CD14-positive monocyte (primary cell): ENCODE measurements around the gene APP. TPM values are rescaled to one million over a fixed set of nuclear protein-coding genes. Genes with fewer than 3 reads are reported as not detected.

Experiments used
- DNase-seq, 3 donors: peaks; one replicate each; pipeline ENCODE4 v3.0.0-alpha.2; 2011 to 2022
- H2AFZ ChIP-seq: 2 replicates; pipeline ENCODE4 v1.6.0; 2012; ENCODE audit warnings: mild to moderate bottlenecking, low read depth, low read length, inconsistent platforms; ENCODE audit not compliant: insufficient read depth, poor library complexity, severe bottlenecking
- H3K27ac ChIP-seq, 2 donors: 1 replicate in 1 of 2; 2 replicates in 1 of 2; pipeline ENCODE4 v1.5.1; 2012 to 2013; ENCODE audit warnings: low read length in 2 of 2, control low read depth in 1 of 2, inconsistent platforms in 1 of 2, low read depth in 1 of 2, mild to moderate bottlenecking in 1 of 2
- H3K27me3 ChIP-seq, 2 donors: one replicate each; pipeline versions ENCODE4 v1.6.0 to v1.6.1; 2011 to 2013; ENCODE audit warnings: low read length in 2 of 2; ENCODE audit not compliant: control insufficient read depth in 2 of 2, insufficient read depth in 2 of 2
- H3K36me3 ChIP-seq, 2 donors: replicated peaks in 1 of 2; 1 replicate in 1 of 2; 2 replicates in 1 of 2; pipeline versions ENCODE4 v1.5.1 to v1.6.1; 2012 to 2013; ENCODE audit warnings: low read length in 2 of 2, control low read depth in 1 of 2, inconsistent platforms in 1 of 2, mild to moderate bottlenecking in 1 of 2; ENCODE audit not compliant: insufficient read depth in 2 of 2, control insufficient read depth in 1 of 2
- H3K4me1 ChIP-seq, 2 donors: 1 replicate in 1 of 2; 2 replicates in 1 of 2; pipeline versions ENCODE4 v1.5.1 to v1.6.1; 2012 to 2013; ENCODE audit warnings: low read length in 2 of 2, control low read depth in 1 of 2, inconsistent platforms in 1 of 2, mild to moderate bottlenecking in 1 of 2, moderate library complexity in 1 of 2; ENCODE audit not compliant: insufficient read depth in 2 of 2, control insufficient read depth in 1 of 2
- H3K4me2 ChIP-seq: replicated peaks from 2 replicates; pipeline ENCODE3; 2012; ENCODE audit warnings: low read length, moderate library complexity, mild to moderate bottlenecking; ENCODE audit not compliant: poor library complexity, severe bottlenecking; ENCODE audit errors: extremely low read depth
- H3K4me3 ChIP-seq, 3 experiments: fragments of 200-600 bp in 1 of 3; sonication (generic) in 1 of 3; replicated peaks in 1 of 3; 1 replicate in 2 of 3; 2 replicates in 1 of 3; pipeline ENCODE4 v1.5.1; 2011 to 2013; ENCODE audit warnings: low read length in 3 of 3, mild to moderate bottlenecking in 3 of 3, control low read depth in 2 of 3, low read depth in 2 of 3, inconsistent platforms in 1 of 3, moderate library complexity in 1 of 3
- H3K79me2 ChIP-seq: 2 replicates; pipeline ENCODE4 v1.6.0; 2012; ENCODE audit warnings: mild to moderate bottlenecking, control low read depth, inconsistent platforms, low read length, moderate library complexity; ENCODE audit not compliant: insufficient read depth
- H3K9ac ChIP-seq: 2 replicates; pipeline ENCODE4 v1.6.0; 2017; ENCODE audit warnings: low read length, mild to moderate bottlenecking; ENCODE audit not compliant: insufficient read depth, poor library complexity, severe bottlenecking
- H3K9me3 ChIP-seq, 2 donors: replicated peaks in 1 of 2; 1 replicate in 1 of 2; 2 replicates in 1 of 2; pipeline versions ENCODE4 v1.5.1 to v1.6.1; 2012 to 2013; ENCODE audit warnings: low read length in 2 of 2, control low read depth in 1 of 2; ENCODE audit not compliant: control insufficient read depth in 1 of 2, insufficient read depth in 1 of 2
- H4K20me1 ChIP-seq: 2 replicates; pipeline ENCODE4 v1.6.0; 2012; ENCODE audit warnings: mild to moderate bottlenecking, low read length, control low read depth, moderate library complexity; ENCODE audit not compliant: insufficient read depth
- H3K27ac Mint-ChIP-seq, 7 donors: one replicate each; pipeline ENCODE4 v1.8.0; 2020; ENCODE audit warnings: mild to moderate bottlenecking in 7 of 7, mixed read lengths in 7 of 7, moderate library complexity in 6 of 7, inconsistent platforms in 2 of 7
- H3K27me3 Mint-ChIP-seq, 3 donors: one replicate each; pipeline ENCODE4 v1.8.0; 2021 to 2022; ENCODE audit warnings: low read depth in 3 of 3, mild to moderate bottlenecking in 3 of 3, mixed read lengths in 3 of 3, moderate library complexity in 3 of 3, inconsistent platforms in 1 of 3
- H3K36me3 Mint-ChIP-seq, 2 donors: one replicate each; pipeline ENCODE4 v1.8.0; 2020; ENCODE audit warnings: mixed read lengths in 2 of 2, inconsistent platforms in 1 of 2, mild to moderate bottlenecking in 1 of 2
- H3K4me1 Mint-ChIP-seq: one replicate; pipeline ENCODE4 v1.8.0; 2020; ENCODE audit warnings: mild to moderate bottlenecking, mixed read lengths
- H3K4me3 Mint-ChIP-seq, 2 donors: one replicate each; pipeline ENCODE4 v1.8.0; 2020; ENCODE audit warnings: mild to moderate bottlenecking in 2 of 2, mixed read lengths in 2 of 2, moderate library complexity in 1 of 2
- H3K9me3 Mint-ChIP-seq, 7 donors: one replicate each; pipeline ENCODE4 v1.8.0; 2020 to 2022; ENCODE audit warnings: mixed read lengths in 7 of 7, mild to moderate bottlenecking in 6 of 7, moderate library complexity in 6 of 7, inconsistent platforms in 2 of 7
- CTCF ChIP-seq: fragments of 200-600 bp; IDR thresholded peaks from one replicate; pipeline ENCODE4 v1.8.0; 2022; ENCODE audit warnings: antibody characterized with exemption, mild to moderate bottlenecking
- WGBS: methylation state at CpG from one replicate; pipeline ENCODE4 v1.1.5; 2013; ENCODE audit warnings: missing lambda C conversion rate; ENCODE audit not compliant: insufficient coverage; 5-methylcytosine and 5-hydroxymethylcytosine counted together
- intact Hi-C, 2 donors: fragments of 100-400 bp; cut with micrococcal nuclease; formaldehyde crosslinking; loops; one replicate each; pipeline versions ENCODE4 v1.15.0 to v1.15.1; 2023
- polyA plus RNA-seq, 3 donors: library from polyadenylated mRNA; depleted of rRNA in 1 of 3; unstranded in 2 of 3; stranded (reverse) in 1 of 3; fragments of 300-500 nt in 2 of 3; fragments of >200 nt in 1 of 3; fragmentation: Illumina TruSeq in 2 of 3; gene quantifications; 1 replicate in 2 of 3; 2 replicates in 1 of 3; pipeline ENCODE4 v1.2.3, GENCODE V29; 2012 to 2021

The APP gene
- polyA plus RNA-seq, 3 donors, result 28.0 to 118 (median 35.1) TPM

- Histone ChIP-seq H3K36me3 (peaks cover 40 to 69% of the 10 kb centered on the region in 2 donors), H3K9ac (no peak overlapping the region)
Measured at GRCh38 chr21:25885405-25885804, 285.2 kb downstream of the APP start.

GRCh38 chr21:25884311-25884710, 286.3 kb downstream of the APP start:
- H3K27me3 ChIP-seq, result no peaks in the 10 kb centered on the region
- no peak overlapping the region for H2AFZ ChIP-seq
- no CpG with 5 or more reads among the region's 2 CpGs for WGBS
- H3K4me3 ChIP-seq, result no peak overlapping the region
- Mint-ChIP-seq H3K4me1 (no peaks in the 10 kb centered on the region), H3K27ac (no peak overlapping the region), H3K4me3 (no peak overlapping the region), H3K27me3 (no peaks in the 10 kb centered on the region), H3K9me3 (no peaks in the 10 kb centered on the region), H3K36me3 (peaks cover 53 to 69% of the 10 kb centered on the region in 2 donors)
- H3K9me3 ChIP-seq, result no peaks in the 10 kb centered on the region
- H3K4me2 ChIP-seq, result no peak overlapping the region
- no peak overlapping the region for H3K9ac ChIP-seq
- H3K27ac ChIP-seq, result no peak overlapping the region
- intact Hi-C loops, result loop anchor here (5.0 kb wide), 2 partner anchors 288 to 833 kb away; partner anchors contain the start of gene APP (in 2 of the 2)
- no peak for DNase-seq
- TF ChIP-seq CTCF, result no peak
- no peaks in the 10 kb centered on the region for H4K20me1 ChIP-seq
- H3K36me3 ChIP-seq, result peaks cover 41 to 63% of the 10 kb centered on the region in 2 donors
- no peaks in the 10 kb centered on the region for H3K79me2 ChIP-seq
- H3K4me1 ChIP-seq, result no peaks in the 10 kb centered on the region

More at GRCh38 chr21:25885405-25885804, 285.2 kb downstream of the APP start:
- peak overlapping the region in 2 of 7 donors; percentile 46 to 51 for H3K27ac Mint-ChIP-seq
- Histone ChIP-seq H3K9me3 (no peaks in the 10 kb centered on the region), H3K79me2 (no peaks in the 10 kb centered on the region), H3K4me2 (no peak overlapping the region), H2AFZ (no peak overlapping the region), H3K27ac (no peak overlapping the region), H3K4me1 (no peaks in the 10 kb centered on the region), H4K20me1 (no peaks in the 10 kb centered on the region), H3K27me3 (no peaks in the 10 kb centered on the region), H3K4me3 (no peak overlapping the region)
- WGBS, result 98% methylated on average over 4 of the region's 4 CpGs
- no peak for DNase-seq
- TF ChIP-seq CTCF, result no peak
- peaks cover 51 to 72% of the 10 kb centered on the region in 2 donors for H3K36me3 Mint-ChIP-seq
- H3K4me3 Mint-ChIP-seq, result no peak overlapping the region
- peaks cover 4% of the 10 kb centered on the region for H3K4me1 Mint-ChIP-seq
- no peaks in the 10 kb centered on the region for H3K27me3 Mint-ChIP-seq
- H3K9me3 Mint-ChIP-seq, result no peaks in the 10 kb centered on the region
- intact Hi-C loops, result loop anchor here in 1 of 2 donors (5.0 kb wide), 1 partner anchor 822 kb away; no protein-coding TSS in a partner anchor
